Measurements from ENCODE around the gene HNRNPM.
"Not testable (repeated sequence)": the region's sequence is repeated elsewhere in the genome, so short reads cannot be mapped to it uniquely, and the experiment has no call there.

HNRNPM gene

DNA sequence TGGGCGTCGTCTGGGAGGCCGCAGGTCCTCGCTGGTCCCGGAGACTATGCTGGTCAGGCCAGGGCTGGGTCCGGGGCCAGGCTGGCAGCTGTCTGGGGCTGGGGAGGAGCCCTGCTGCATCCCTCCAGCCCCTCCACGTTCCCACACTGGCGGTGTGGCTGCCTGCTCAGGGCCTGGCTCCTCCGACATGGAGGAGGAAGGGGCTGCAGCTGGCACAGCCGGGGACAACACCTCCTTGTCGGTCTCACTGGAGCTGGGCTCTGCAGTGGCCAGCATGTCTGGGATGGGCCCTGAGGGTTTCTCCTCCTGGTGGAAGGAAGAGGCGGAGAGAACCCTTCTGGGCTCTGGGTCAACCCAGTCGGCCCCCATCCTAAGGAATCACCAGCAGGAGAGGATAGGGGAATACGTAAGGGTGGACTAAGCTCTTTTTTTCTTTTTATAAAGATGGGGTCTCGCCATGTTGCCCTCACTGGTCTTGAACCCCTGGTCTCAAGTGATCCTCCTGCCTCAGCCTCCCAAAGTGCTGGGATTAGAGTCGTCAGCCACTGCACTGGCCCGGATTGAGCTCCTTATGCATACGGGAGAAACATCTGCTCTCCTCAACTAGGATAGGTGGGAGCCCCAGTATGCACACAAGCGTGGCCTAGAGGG is 68.4 kb downstream of the HNRNPM start:
- DNase-seq: no peak

DNA sequence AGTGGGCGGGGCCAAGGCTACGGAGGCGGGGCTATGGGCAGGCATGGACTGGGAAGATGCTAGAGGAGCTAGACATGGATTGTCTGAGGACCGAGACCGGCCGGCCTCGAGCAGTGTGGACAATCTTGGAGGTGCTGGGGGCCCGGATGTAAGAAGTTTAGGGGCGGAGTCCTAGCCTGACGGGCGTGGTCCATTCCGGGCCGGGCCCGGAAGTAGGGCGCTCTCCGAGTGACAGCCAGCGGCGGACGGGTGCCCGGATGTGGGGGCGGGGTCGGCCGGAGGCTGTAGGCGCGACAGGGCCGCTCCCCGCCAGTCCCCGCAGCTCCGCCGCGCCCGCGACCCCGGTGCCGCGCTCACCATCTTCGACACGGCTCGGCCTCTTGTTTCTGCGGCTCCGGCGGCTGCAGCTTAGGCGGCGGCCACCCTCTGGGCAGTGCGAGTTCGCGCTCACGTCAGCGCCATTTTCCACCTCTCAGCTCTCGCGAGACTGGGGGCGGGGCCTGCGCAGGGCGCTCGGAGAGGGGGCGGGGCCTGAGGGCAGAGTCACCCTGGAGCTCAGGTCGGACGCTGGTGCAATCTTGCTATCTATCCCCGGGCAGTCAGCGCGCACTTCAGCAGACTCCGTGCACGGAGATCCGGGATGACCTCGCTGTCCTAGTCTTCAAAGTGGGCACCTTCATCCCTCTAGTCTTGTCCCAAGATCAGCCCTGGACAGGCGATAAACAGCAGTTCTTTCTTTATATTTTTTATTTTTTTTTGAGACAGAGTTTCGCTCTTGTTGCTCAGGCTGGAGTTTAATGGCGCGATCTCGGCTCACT is 69.1 kb downstream of the HNRNPM start, which contains the start of gene ZNF414:
Gene ZNF414 (minus strand): TSS at position 481 of the 818 bp plus-strand sequence. CDS start 121 bp downstream, at position 360.
- DNase-seq: peak; percentile 97

DNA sequence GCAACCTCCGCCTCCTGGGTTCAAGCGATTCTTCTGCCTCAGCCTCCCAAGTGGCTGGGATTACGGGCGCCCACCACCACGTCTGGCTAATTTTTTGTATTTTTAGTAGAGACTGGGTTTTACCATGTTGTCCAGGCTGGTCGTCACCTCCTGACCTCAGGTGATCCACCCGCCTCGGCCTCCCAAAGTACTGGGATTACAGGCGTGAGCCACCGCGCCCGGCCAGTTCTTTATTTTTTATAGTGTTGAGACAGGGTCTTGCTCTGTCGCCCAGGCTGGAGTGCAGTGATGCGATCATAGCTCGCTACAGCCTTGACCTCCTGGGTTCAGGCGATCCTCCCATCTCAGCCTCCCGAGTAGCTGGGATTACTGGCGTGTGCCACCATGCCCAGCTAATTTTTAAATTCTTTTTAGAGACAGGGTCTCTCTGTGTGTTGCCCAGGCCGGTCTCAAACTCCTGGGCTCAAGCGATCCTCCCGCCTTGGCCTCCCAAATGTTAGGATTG is 69.8 kb downstream of the HNRNPM start:
- not testable (repeated sequence) for DNase-seq

DNA sequence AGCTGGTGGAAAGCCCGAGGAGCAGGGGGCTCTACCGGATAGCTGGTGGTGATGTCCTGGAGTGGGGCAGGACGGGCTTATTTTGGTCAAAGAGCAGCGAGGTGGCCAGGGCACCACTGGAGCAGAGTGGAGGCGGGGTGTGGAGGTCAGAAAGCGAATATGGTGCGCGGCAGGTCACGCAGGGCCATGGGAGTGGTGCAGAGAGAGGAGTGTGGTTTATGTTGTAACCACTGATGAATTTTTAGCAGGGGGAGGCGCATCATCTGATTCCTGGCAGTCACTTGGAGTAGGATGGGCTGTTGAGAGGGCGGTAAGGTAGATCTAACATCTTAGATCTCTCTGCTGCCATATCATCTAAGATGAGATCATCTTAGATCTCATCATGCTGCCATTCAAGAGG is 70.5 kb downstream of the HNRNPM start:
- peak; percentile 77 for DNase-seq

DNA sequence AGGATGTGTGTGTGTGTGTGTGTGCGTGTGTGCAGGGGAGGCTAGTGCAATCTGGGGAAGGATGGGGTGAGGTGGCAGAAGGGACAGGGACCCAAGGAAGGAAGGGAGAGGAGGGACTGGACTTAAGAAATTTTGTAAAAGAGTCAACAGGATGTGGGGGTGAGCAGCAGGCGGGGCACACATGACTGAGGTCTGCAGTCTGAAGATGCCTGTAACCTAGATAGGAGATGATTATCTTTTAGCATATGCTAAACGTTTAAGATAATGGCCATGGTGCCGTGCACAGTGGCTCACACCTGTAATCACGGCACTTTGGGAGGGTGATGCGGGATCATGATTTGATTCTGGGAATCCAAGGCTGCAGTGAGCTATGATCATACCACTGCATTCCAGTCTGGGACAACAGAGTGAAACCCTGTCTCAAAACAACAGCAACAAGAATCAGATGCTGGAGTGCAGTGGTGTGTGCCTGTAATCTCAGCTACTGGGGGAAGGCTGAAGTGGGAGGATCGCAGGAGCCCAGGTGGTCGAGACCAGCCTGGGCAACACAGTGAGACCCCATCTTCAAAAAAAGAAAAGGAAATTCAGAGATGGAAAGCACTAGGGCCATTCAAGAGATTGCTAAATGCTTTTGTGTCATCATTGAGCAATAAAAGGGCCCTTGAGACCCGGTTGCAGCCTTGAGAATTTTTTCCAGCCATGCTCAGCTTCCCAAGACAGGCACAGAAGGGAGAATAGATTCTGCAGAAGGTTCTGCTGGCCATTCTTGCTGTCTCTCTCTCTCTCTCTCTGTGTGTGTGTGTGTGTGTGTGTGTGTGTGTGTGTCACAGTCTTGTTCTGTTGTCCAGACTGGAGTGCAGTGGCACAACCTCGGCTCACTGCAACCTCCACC is 73.0 kb downstream of the HNRNPM start:
- peak; percentile 83 for DNase-seq

DNA sequence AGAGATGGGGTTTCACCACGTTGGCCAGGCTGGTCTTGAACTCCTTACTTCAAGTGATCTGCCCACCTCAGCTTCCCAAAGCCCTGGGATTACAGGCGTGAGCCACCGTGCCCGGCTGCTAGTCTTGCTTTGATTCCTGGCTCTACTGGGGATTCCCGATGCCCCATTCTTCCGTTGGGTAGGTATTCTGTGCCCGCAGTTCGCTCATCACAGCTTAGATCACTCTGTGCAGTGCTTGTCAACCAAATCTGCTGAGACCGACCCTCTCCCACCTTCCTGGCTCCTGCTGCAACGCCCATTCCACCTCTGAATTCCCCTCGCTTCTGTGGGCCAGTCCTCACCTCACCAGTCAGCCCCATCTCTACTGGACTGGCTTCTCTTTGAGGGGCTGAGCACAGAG is 73.8 kb downstream of the HNRNPM start:
- peak; percentile 65 for DNase-seq

DNA sequence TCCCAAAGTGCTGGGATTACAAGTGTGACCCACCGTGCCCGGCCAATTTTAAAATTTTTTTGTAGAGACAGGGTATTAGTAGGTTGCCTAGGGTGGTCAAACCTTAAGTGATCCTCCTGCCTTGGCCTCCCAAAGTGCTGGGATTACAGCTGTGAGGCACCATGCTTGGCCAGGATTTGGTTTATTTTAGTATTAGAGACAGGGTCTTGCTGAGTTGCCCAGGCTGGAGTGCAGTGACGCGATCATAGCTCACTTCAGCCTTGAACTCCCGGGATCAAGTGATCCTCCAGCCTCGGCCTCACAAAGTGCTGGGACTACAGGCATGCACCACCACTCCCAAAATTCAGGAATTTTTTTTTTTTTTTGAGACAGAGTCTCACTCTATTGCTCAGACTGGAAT is 74.6 kb downstream of the HNRNPM start:
- no peak for DNase-seq

DNA sequence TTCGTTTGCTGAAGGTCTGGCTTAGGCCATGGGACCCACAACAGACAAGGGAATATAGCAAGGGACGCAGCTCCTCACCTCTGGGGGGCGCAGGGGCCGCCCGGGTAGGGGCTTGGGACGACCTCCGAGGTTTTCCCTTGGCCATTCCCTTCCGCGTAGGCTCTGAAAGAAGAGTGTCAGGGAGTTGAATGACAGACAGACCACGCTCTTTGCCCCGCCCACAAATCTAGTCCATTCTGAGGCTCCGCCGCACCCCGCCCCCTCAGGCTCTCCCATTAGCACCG is 80.6 kb downstream of the HNRNPM start:
- no peak for DNase-seq

DNA sequence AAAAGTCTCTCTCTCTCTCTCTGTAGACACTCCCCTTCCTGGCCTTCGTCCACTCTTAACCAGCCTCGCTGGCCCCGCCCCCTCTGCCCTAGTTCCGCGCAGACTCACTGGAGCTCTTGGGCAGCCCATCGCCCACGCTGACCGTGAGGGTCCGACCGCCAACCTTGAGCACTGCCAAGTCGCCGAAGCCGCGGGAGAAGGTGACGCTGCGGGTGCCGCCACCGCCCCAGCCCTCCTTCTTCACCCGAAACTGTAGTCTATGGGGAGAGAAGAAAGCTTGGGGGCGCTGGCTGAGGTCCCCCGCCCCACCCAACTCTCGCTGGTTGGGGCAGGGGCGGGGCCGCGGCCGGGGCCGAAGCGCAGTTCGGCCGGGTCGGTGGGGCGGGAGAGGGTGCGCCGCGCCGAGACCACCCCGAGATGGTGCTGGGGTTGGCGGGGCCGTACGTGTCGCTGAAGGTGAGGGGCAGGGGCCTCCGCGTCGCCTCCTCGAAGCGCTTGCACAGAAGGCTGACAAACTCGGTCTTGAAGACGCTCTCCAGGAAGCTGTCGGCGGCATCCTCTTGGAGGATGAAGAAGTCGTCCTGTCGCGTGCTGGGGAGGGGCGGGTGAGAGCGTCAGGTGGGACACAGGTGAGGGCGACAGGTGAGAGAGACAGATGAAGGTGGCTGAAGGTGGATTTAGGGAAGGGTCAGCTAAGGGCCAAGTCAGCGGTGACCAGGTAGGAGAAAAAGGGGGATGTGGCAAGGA is 81.7 kb downstream of the HNRNPM start:
- DNase-seq: no peak

DNA sequence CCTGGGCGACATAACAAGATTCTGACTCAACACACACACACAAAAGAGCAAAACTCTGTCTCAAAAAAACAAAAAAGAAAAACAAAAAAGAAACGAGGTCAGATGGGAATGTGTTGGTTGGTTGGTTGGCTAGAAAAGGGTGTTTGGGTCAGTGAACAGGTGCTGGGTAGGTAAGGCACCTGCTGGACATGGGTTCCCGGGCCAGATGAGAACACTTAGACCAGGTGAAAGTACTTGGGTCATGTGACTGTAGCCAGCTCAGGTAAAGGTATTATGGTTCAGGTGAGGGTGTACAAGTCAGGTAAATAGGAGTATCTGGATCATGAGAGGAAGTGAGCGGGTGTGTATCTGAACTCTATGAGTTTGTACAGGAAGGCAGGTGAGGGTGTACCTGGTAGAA is 83.7 kb downstream of the HNRNPM start:
- no peak for DNase-seq

DNA sequence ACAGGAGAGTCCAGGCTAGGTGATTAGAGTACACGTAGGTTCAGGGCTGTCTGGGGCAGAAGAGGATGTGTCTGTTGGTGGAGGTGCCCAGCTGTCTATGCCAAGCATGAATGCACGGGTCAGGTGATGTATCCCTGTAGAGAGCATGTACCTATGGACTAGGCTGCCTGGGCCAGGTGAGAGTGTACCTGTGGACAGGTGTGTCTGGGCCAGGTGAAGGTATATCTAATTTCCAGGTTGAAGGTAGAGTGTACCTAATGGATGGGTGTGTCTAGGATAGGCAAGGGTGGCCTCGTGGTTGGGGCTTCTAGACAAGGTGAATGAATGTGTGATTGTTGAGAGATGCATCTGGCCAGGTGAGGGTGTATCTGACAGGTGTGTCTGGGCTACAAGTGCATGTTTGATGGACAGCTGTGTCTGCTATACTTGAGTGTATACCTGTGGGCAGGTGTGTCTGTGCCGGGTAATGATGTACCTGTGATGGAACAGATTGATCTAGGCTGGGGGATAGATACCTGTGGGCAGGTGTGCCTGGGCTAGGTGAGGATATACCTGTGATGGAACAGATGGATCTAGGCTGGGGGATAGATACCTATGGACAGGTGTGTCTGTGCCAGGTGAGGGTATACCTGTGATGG is 84.7 kb downstream of the HNRNPM start:
- no peak for DNase-seq

DNA sequence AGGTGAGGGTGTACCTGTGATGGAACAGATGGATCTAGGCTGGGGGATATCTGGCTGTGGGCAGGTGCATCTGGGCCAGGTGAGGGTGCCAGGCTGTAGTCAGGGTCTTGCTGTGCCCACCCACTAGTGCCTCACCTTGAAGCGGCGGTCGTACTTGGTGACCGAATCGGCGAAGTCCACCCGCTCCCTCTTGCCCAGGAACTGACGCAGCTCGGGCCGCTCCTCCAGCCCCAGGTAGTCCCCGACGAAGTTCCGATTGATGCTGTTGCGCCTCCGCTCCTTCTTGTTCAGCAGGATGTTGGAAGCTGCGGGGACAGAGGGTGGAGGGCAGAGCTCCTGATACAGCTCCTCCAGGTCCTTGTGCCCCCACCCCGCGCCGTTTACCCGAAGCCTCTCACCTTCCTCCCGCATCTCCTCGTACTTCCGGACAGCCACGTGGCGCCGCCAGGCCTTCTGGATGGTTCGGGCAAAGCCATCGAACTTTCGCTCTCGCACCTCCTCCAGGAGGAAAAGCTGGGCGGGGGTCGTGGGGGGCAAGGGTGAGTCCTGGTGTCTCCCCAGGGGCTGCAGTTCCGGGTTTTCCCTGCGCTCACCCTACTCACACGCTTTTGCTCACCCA is 85.4 kb downstream of the HNRNPM start:
- no peak for DNase-seq

DNA sequence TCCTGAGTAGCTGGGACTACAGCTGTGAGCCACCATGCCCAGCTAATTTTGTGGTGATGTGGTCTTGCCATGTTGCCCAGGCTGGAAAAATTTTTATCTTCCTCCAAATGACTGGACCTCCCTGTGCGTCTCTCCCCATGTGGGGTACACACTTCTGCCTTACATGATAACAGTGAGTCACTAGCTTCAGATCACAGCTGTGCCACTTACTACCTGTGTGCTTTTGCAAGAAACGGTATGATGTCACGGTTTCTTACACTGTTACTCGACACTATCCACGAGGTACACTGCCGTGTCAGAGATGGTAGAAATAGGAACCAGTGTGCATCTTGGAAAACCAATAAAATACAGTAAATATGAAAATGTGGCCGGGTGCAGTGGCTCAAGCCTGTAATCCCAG is 86.7 kb downstream of the HNRNPM start:
- no peak for DNase-seq

DNA sequence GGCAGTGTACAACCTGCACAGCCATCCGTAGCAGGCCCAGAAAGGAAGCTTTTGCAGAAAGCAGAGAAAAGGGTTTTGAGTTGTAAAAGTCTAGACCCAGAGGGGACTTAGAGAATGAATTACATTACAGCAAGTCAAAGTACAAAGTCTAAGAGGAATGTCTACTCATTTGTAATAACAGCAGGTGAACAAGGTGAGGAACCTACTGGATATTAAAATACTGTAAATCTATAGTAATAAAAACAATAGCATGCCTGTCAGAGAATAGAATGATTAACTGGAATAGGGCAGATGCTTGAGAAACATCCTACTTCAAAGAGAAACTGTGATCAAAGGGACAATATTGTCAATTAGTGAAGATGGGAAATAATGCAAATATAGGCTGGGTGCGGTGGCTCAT is 87.5 kb downstream of the HNRNPM start:
- no peak for DNase-seq

DNA sequence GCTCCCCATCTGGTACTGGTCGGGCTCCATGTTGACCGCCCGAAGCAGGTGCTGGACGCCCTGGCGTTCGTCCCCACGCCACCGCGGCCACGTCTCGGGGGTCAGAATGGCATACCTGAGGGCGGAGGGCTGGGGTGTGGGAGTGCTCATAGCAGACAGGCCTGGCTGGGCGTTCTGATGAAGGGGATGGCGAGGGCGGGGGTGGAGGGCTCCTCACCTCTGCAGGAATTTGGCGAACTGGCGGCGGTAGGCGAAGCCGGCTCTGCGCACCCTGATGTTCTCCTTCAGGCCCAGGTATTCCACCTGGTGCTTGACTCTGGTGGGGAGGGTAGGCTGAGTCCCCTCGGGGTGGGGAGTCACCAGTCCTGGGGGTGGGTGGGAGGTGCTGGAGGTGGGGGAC is 91.5 kb downstream of the HNRNPM start:
- DNase-seq: no peak

DNA sequence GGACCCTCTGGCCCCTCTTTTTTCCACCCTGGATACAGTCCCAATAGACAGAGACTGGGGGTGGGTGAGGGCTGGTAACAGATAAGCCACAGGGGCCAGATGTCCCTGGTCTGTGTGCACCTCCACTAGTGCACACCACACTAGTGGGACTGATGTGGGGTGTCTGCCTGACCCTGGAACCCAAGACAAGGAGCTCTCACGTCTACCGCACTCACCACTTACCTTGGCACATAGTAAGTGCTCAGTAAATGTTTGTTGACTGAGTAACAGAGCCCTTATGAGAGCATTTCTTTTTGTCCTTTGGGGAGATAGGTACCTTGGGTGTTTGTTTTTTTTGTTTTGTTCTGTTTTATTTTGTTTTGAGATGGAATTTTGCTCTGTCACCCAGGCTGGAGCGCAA is 92.3 kb downstream of the HNRNPM start:
- no peak for DNase-seq

Data from activated effector memory CD4-positive, alpha-beta T cell treated with anti-CD3 and anti-CD28 coated beads, Interleukin-2, amount 50 U/mL, for 16 hours (primary cell).